H1 (cell line): ENCODE results near the gene SPEF2. TPM values are rescaled to one million over a fixed set of nuclear protein-coding genes. Genes with fewer than 3 reads are reported as not detected.

ENCODE experiments used
- CTCF ChIA-PET: fragments of 300-600 bp; sonication (Branson Sonifier 250); formaldehyde crosslinking; loops from one replicate; lab custom pipeline; 2021; ENCODE audit not compliant: partially characterized antibody; lab: Charles Lee
- POLR2A ChIA-PET: fragments of 300-600 bp; sonication (Branson Sonifier 250); formaldehyde crosslinking; loops from one replicate; lab custom pipeline; 2021; ENCODE audit warnings: inconsistent platforms; ENCODE audit not compliant: partially characterized antibody; lab: Charles Lee
- DNase-seq, 2 experiments: peaks; one replicate each; pipeline versions ENCODE4 v3.0.0 to v3.0.0-alpha.2; 2010 to 2022; ENCODE audit warnings: low spot score in 2 of 2, low read depth in 1 of 2, mixed read lengths in 1 of 2
- FAIRE-seq: peaks from 2 replicates; lab custom pipeline; 2011; peaks lifted over from hg19 to GRCh38; lab: Jason Lieb, UNC
- H2AFZ ChIP-seq: 2 replicates; pipeline ENCODE4 v1.8.1; 2012; ENCODE audit warnings: low read length, inconsistent platforms
- H2AK5ac ChIP-seq: 2 replicates; pipeline ENCODE4 v1.6.1; 2013; ENCODE audit warnings: low read depth, low read length
- H2BK120ac ChIP-seq: replicated peaks from 2 replicates; pipeline ENCODE3; 2013; ENCODE audit warnings: low read depth, low read length, inconsistent platforms
- H2BK12ac ChIP-seq: 2 replicates; pipeline ENCODE4 v1.6.1; 2013; ENCODE audit warnings: low read depth, low read length
- H2BK15ac ChIP-seq: 2 replicates; pipeline ENCODE4 v1.6.1; 2013; ENCODE audit warnings: low read length
- H2BK20ac ChIP-seq: 2 replicates; pipeline ENCODE4 v1.6.1; 2013; ENCODE audit warnings: low read length
- H2BK5ac ChIP-seq: 2 replicates; pipeline ENCODE4 v1.6.1; 2013; ENCODE audit warnings: low read depth, low read length
- H3K14ac ChIP-seq: 2 replicates; pipeline ENCODE4 v1.6.1; 2013; ENCODE audit warnings: inconsistent platforms; ENCODE audit not compliant: insufficient read length
- H3K18ac ChIP-seq: 2 replicates; pipeline ENCODE4 v1.6.1; 2013; ENCODE audit warnings: low read length; ENCODE audit errors: extremely low read depth
- H3K23ac ChIP-seq: 2 replicates; pipeline ENCODE4 v1.6.1; 2013; ENCODE audit warnings: inconsistent platforms; ENCODE audit not compliant: insufficient read length
- H3K23me2 ChIP-seq: 2 replicates; pipeline ENCODE4 v1.6.1; 2013; ENCODE audit warnings: low read depth, low read length
- H3K27ac ChIP-seq: 2 replicates; pipeline ENCODE4 v1.6.1; 2011; ENCODE audit warnings: low read depth, low read length, inconsistent platforms
- H3K27me3 ChIP-seq, 4 experiments: replicated peaks in 1 of 4; 1 replicate in 1 of 4; 2 replicates in 3 of 4; pipeline versions ENCODE4 v1.6.1 to v1.8.1; 2011 to 2013; ENCODE audit warnings: low read length in 3 of 4, mild to moderate bottlenecking in 3 of 4, inconsistent platforms in 2 of 4, mixed read lengths in 2 of 4, moderate library complexity in 1 of 4; ENCODE audit not compliant: control insufficient read depth in 3 of 4, insufficient read depth in 3 of 4; ENCODE audit errors: extremely low read depth in 1 of 4
- H3K36me3 ChIP-seq, 4 experiments: 2 replicates each; pipeline versions ENCODE4 v1.6.1 to v1.8.1; 2011 to 2013; ENCODE audit warnings: mild to moderate bottlenecking in 4 of 4, low read length in 3 of 4, moderate library complexity in 2 of 4, control low read depth in 1 of 4, inconsistent platforms in 1 of 4; ENCODE audit not compliant: insufficient read depth in 4 of 4, control insufficient read depth in 2 of 4
- H3K4ac ChIP-seq: replicated peaks from 2 replicates; pipeline ENCODE3; 2013; ENCODE audit warnings: low read length, low read depth, mixed read lengths, inconsistent platforms; ENCODE audit not compliant: insufficient read length
- H3K4me1 ChIP-seq, 4 experiments: replicated peaks in 1 of 4; 1 replicate in 1 of 4; 2 replicates in 3 of 4; pipeline versions ENCODE4 v1.6.1 to v1.8.1; 2011 to 2013; ENCODE audit warnings: low read length in 3 of 4, inconsistent platforms in 2 of 4, mixed read lengths in 1 of 4; ENCODE audit not compliant: insufficient read depth in 4 of 4, control insufficient read depth in 3 of 4
- H3K4me2 ChIP-seq, 2 experiments: 2 replicates each; pipeline versions ENCODE4 v1.6.1 to v1.8.1; 2011 to 2013; ENCODE audit warnings: low read depth in 2 of 2, low read length in 2 of 2, control low read depth in 1 of 2, inconsistent platforms in 1 of 2, mild to moderate bottlenecking in 1 of 2; ENCODE audit not compliant: insufficient read depth in 1 of 2
- H3K4me3 ChIP-seq, 4 experiments: fragments of 200-600, 300-600 bp in 1 of 4; sonication (generic), shearing (Covaris generic), sonication (Bioruptor Twin) in 1 of 4; 2 replicates each; pipeline versions ENCODE4 v1.5.1 to v1.8.1; 2011 to 2016; ENCODE audit warnings: low read length in 4 of 4, low read depth in 3 of 4, control low read depth in 2 of 4, inconsistent platforms in 2 of 4, mild to moderate bottlenecking in 2 of 4, mixed read lengths in 1 of 4, moderate library complexity in 1 of 4; ENCODE audit not compliant: insufficient read depth in 2 of 4; ENCODE audit errors: extremely low read depth in 1 of 4
- H3K56ac ChIP-seq: replicated peaks from 2 replicates; pipeline ENCODE3; 2013; ENCODE audit warnings: low read depth, mild to moderate bottlenecking, mixed read lengths, low read length, inconsistent platforms; ENCODE audit not compliant: insufficient read length
- H3K79me1 ChIP-seq: 2 replicates; pipeline ENCODE4 v1.6.1; 2013; ENCODE audit warnings: low read depth, low read length, control low read depth
- H3K79me2 ChIP-seq, 2 experiments: 2 replicates each; pipeline versions ENCODE4 v1.6.1 to v1.8.1; 2012 to 2013; ENCODE audit warnings: low read length in 2 of 2, mild to moderate bottlenecking in 2 of 2, inconsistent platforms in 1 of 2; ENCODE audit not compliant: insufficient read depth in 2 of 2, control insufficient read depth in 1 of 2
- H3K9ac ChIP-seq, 4 experiments: replicated peaks in 1 of 4; 1 replicate in 1 of 4; 2 replicates in 3 of 4; pipeline versions ENCODE4 v1.6.1 to v1.8.1; 2011 to 2013; ENCODE audit warnings: low read depth in 3 of 4, low read length in 3 of 4, control low read depth in 2 of 4, mild to moderate bottlenecking in 2 of 4, moderate library complexity in 2 of 4, inconsistent platforms in 1 of 4; ENCODE audit errors: extremely low read depth in 1 of 4
- H3K9me3 ChIP-seq, 2 experiments: 2 replicates each; pipeline versions ENCODE4 v1.6.1 to v1.8.1; 2012 to 2013; ENCODE audit warnings: mild to moderate bottlenecking in 2 of 2, moderate library complexity in 2 of 2, control low read depth in 1 of 2, inconsistent platforms in 1 of 2, low read depth in 1 of 2, low read length in 1 of 2, mixed read lengths in 1 of 2; ENCODE audit not compliant: insufficient read depth in 2 of 2
- H4K20me1 ChIP-seq, 2 experiments: replicated peaks in 1 of 2; 2 replicates each; pipeline versions ENCODE3 to v1.8.1; 2011 to 2013; ENCODE audit warnings: inconsistent platforms in 2 of 2, low read length in 2 of 2, mild to moderate bottlenecking in 1 of 2; ENCODE audit not compliant: insufficient read depth in 2 of 2, control insufficient read depth in 1 of 2
- H4K5ac ChIP-seq: 2 replicates; pipeline ENCODE4 v1.6.1; 2013; ENCODE audit warnings: low read length, low read depth, mixed read lengths, inconsistent platforms; ENCODE audit not compliant: insufficient read length
- H4K8ac ChIP-seq: 2 replicates; pipeline ENCODE4 v1.8.0; 2013; ENCODE audit warnings: mild to moderate bottlenecking, moderate library complexity, low read length, inconsistent platforms; ENCODE audit not compliant: insufficient read depth; ENCODE audit errors: extremely low read depth
- H4K91ac ChIP-seq: replicated peaks from 2 replicates; pipeline ENCODE3; 2013; ENCODE audit warnings: low read length, mixed read lengths, inconsistent platforms; ENCODE audit not compliant: insufficient read length
- EGR1 ChIP-seq: IDR thresholded peaks from 2 replicates; pipeline ENCODE4 v1.6.1; 2011; ENCODE audit warnings: low read depth, low read length, borderline replicate concordance
- HDAC2 ChIP-seq, 2 experiments: fragments of 300-600 bp in 1 of 2; sonication (generic) in 1 of 2; IDR thresholded peaks; 2 replicates each; pipeline ENCODE4 v1.6.1; 2011 to 2012; ENCODE audit warnings: low read depth in 2 of 2, low read length in 2 of 2, mild to moderate bottlenecking in 2 of 2, moderate library complexity in 2 of 2, borderline replicate concordance in 1 of 2, inconsistent platforms in 1 of 2
- JUN ChIP-seq: IDR thresholded peaks from 2 replicates; pipeline ENCODE4 v1.6.1; 2011; ENCODE audit warnings: low read depth, mild to moderate bottlenecking, improper control_type of control experiment, low read length
- MAFK ChIP-seq: IDR thresholded peaks from 2 replicates; pipeline ENCODE4 v1.6.1; 2012; ENCODE audit warnings: low read depth, mild to moderate bottlenecking, improper control_type of control experiment, low read length
- WGBS, 2 experiments: shearing (Covaris generic) in 1 of 2; methylation state at CpG; one replicate each; pipeline versions ENCODE4 v1.1.6 to v1.1.7; 2013 to 2015; ENCODE audit warnings: low lambda C conversion rate in 2 of 2, mixed read lengths in 2 of 2, inconsistent platforms in 1 of 2, low coverage in 1 of 2, missing lambda C conversion rate in 1 of 2; ENCODE audit not compliant: insufficient replicate concordance in 2 of 2, insufficient coverage in 1 of 2, insufficient read length in 1 of 2; ENCODE audit errors: extremely low coverage in 1 of 2, missing lambda C conversion rate in 1 of 2; 5-methylcytosine and 5-hydroxymethylcytosine counted together
- polyA plus RNA-seq, 7 experiments: library from polyadenylated mRNA; depleted of rRNA in 3 of 7; stranded (reverse) in 5 of 7; unstranded in 2 of 7; fragments of >200 nt in 5 of 7; fragments of 200-250 nt in 2 of 7; gene quantifications; 1 replicate in 5 of 7; 2 replicates in 1 of 7; 4 replicates in 1 of 7; pipeline versions ENCODE4 v1.2.1 to v1.2.3, GENCODE V29; 2011 to 2013; ENCODE audit warnings: missing spikeins in 2 of 7, mixed read lengths in 2 of 7
- total RNA-seq: library from RNA; stranded (reverse); fragmentation: NEBNext Ultra II Directional; extraction: Animal tissue kit (Norgen Biotek cat#: 25700); gene quantifications from 2 replicates; pipeline ENCODE4 v1.2.1, GENCODE V29; 2021

Gene SPEF2
- total and polyA plus RNA-seq, 2 of the 8 experiments (the other 6 are each of a cell fraction or from before 2014, with no cell fraction given): 0.14 to 0.73 TPM

DNA sequence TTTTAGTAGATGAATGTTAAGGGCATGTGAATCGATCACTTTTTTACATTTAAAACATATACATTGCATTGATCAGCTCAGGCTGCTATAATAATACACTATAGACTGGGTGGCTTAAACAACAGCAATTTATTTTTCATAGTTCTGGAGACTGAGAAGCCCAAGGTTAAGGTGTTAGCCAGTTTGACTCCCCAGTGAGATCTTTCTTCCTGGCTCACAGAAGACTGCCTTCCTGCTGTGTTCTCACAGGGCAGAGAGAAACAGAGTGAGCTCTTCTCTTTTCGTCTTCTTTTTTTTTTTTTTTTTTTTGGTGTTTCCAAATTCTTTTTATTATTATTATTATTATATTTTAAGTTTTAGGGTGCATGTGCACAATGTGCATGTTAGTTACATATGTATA is 56.4 kb downstream of the SPEF2 start:
- Histone ChIP-seq H3K18ac (no peak overlapping the region), H4K91ac (no peak overlapping the region), H2AK5ac (no peak overlapping the region), H2AFZ (no peak overlapping the region), H3K4me2 (no peak overlapping the region), H3K23ac (no peak overlapping the region), H4K5ac (no peak overlapping the region), H3K36me3 (no peaks in the 10 kb centered on the region), H3K4ac (no peak overlapping the region), H3K27me3 (no peaks in the 10 kb centered on the region), H2BK5ac (no peak overlapping the region), H4K20me1 (no peaks in the 10 kb centered on the region), H4K8ac (no peak overlapping the region), H3K9ac (no peak overlapping the region), H3K79me1 (no peaks in the 10 kb centered on the region), H3K27ac (no peak overlapping the region), H2BK15ac (no peak overlapping the region), H3K4me3 (no peak overlapping the region), H2BK120ac (no peak overlapping the region), H3K79me2 (no peaks in the 10 kb centered on the region), H3K4me1 (0 out of 7 replicates have a peak, but pooled peaks cover 0 to 3% (median 0%) of the 10 kb centered on the region in 4 experiments), H3K23me2 (no peaks in the 10 kb centered on the region), H2BK20ac (no peak overlapping the region), H3K56ac (no peak overlapping the region), H2BK12ac (no peak overlapping the region), H3K14ac (no peak overlapping the region), H3K9me3 (no peaks in the 10 kb centered on the region)
- CTCF ChIA-PET: interaction anchor here (0.8 kb wide), 1 partner anchor 22 kb away, joined by 3 read pairs; no protein-coding TSS in a partner anchor
- 72% methylated on average over 2 of the region's 2 CpGs; no CpG with 5 or more reads in 1 of the 2 experiments for WGBS, 2 experiments
- DNase-seq: no peak
- POLR2A ChIA-PET: interaction anchor here (0.7 kb wide), 1 partner anchor 9 kb away, joined by 3 read pairs; no protein-coding TSS in a partner anchor
- no peak for FAIRE-seq
- TF ChIP-seq MAFK (no peak), JUN (no peak), EGR1 (no peak), HDAC2 (IDR thresholded peaks at IDR 0.05; ENCODE audit: borderline replicate concordance in 1 of 2, low read depth in 2 of 2, low read length in 2 of 2) (no peak)
